Activated naive CD4-positive, alpha-beta T cell treated with anti-CD3 and anti-CD28 coated beads, Interleukin-2, amount 50 U/mL, for 24 hours (primary cell): ENCODE data around the gene UGT2B10.
"Not testable (repeated sequence)": the region's sequence is repeated elsewhere in the genome, so short reads cannot be mapped to it uniquely, and the experiment has no call there.

Source experiments
- H3K27ac Mint-ChIP-seq: one replicate; pipeline ENCODE4 v1.8.0; 2021; ENCODE audit warnings: mild to moderate bottlenecking, mixed read lengths
- H3K27me3 Mint-ChIP-seq: one replicate; pipeline ENCODE4 v1.8.0; 2021; ENCODE audit warnings: mixed read lengths
- H3K36me3 Mint-ChIP-seq: one replicate; pipeline ENCODE4 v1.8.0; 2021; ENCODE audit warnings: mixed read lengths
- H3K4me1 Mint-ChIP-seq: one replicate; pipeline ENCODE4 v1.8.0; 2021; ENCODE audit warnings: mixed read lengths
- H3K4me3 Mint-ChIP-seq: one replicate; pipeline ENCODE4 v1.8.0; 2021; ENCODE audit warnings: mild to moderate bottlenecking, mixed read lengths
- H3K9me3 Mint-ChIP-seq: one replicate; pipeline ENCODE4 v1.8.0; 2021; ENCODE audit warnings: mixed read lengths

The UGT2B10 gene

DNA sequence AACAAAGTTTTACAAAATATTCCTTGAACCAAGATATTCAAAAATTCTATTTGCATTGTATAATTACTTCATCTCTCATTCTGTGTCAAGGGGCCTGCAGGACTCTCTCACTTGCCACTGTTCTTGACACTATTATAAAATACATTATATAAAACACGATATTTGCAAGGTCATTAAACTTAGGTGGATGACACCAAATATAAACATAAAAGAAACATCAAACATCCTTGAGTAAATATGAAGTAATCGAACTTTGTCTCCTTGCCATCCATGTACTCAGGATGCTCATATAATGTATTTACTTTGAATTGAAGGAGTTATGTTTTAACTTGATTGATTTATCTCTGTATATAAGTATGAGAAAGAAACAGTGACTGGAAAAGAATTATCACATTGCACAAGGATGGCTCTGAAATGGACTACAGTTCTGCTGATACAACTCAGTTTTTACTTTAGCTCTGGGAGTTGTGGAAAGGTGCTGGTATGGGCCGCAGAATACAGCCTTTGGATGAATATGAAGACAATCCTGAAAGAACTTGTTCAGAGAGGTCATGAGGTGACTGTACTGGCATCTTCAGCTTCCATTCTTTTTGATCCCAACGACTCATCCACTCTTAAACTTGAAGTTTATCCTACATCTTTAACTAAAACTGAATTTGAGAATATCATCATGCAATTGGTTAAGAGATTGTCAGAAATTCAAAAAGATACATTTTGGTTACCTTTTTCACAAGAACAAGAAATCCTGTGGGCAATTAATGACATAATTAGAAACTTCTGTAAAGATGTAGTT, at the start of gene UGT2B10:
Gene UGT2B10 (plus strand): TSS at position 378 of the 793 bp plus-strand sequence. CDS start 26 bp downstream, at position 404.
- H3K27me3 Mint-ChIP-seq, result not testable (repeated sequence)

DNA sequence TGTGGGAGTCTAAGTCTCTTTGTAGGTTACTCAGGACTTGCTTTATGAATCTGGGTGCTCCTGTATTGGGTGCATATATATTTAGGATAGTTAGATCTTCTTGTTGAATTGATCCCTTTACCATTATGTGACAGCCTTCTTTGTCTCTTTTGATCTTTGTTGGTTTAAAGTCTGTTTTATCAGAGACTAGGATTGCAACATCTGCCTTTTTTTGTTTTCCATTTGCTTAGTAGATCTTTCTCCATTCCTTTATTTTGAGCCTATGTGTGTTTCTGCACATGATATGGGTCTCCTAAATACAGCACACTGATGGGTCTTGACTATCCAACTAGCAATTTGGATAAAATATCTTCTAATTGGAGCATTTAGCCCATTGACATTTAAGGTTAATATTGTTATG, 44.0 kb upstream of the UGT2B10 start:
- H3K36me3 Mint-ChIP-seq, H3K9me3 Mint-ChIP-seq, H3K4me1 Mint-ChIP-seq, H3K27me3 Mint-ChIP-seq, H3K4me3 Mint-ChIP-seq, H3K27ac Mint-ChIP-seq: not testable (repeated sequence)

More for the DNA sequence above, at the start of gene UGT2B10:
- not testable (repeated sequence) for H3K27ac Mint-ChIP-seq, H3K4me3 Mint-ChIP-seq, H3K9me3 Mint-ChIP-seq, H3K36me3 Mint-ChIP-seq, H3K4me1 Mint-ChIP-seq

DNA sequence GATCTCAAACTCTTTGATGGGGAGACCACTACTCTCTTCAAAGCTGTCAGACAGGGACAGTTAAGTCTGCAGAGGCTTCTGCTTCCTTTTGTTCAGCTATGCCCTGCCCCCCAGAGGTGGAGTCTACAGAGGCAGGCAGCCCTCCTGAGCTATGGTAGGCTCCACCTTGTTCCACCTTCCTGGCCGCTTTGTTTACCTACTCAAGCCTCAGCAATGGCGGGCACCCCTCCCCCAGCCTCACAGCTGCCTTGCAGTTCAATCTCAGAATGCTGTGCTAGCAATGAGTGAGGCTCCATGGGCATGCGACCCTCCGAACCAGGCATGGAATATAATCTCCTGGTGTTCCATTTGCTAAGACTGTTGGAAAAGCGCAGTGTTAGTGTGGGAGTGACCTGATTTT, 42.1 kb upstream of the UGT2B10 start:
- no peaks in the 10 kb centered on the region for H3K36me3 Mint-ChIP-seq
- no peaks in the 10 kb centered on the region for H3K4me1 Mint-ChIP-seq
- no peak overlapping the region for H3K27ac Mint-ChIP-seq
- H3K27me3 Mint-ChIP-seq, result peaks cover 2% of the 10 kb centered on the region
- no peaks in the 10 kb centered on the region for H3K9me3 Mint-ChIP-seq
- H3K4me3 Mint-ChIP-seq, result no peak overlapping the region

DNA sequence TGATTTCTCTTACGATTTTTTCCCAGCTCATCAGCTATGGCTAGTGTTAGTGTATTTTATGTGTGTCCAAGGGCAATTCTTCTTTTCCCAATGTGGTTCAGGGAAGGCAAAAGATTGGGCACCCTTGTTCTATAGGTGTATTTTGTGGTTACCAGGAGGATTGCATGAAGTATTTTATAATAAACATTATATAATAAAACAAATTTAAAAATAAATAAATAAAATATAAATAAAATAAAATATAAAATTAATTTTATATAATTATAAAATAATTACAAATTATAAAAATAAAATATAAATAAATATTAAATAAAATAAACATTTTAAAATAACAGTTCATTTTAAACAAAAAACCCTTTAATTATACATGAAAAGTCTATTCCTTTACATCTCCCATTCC, 35.6 kb upstream of the UGT2B10 start:
- Mint-ChIP-seq H3K36me3 (peaks cover 3% of the 10 kb centered on the region), H3K4me3 (no peak overlapping the region), H3K4me1 (no peaks in the 10 kb centered on the region), H3K27ac (no peak overlapping the region), H3K9me3 (peaks cover 20% of the 10 kb centered on the region), H3K27me3 (no peaks in the 10 kb centered on the region)

DNA sequence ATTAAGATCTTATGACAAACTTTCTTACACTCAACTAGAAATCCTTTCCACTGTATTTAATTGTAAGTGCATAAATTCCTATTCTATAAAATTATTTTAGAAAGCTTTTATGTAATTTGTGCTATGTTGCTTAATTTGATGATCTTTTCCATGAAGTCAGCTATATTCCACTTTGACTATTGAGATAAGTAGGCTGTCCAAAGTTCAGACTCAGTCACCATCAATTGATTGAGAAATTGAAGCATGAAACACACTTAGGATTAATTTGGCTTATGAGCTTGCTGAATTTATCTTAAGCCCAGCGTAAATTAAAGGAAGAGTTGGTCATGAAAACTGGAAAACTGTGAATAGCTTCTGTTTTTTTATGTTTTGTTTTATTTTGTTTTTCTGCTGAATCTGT, 18.7 kb upstream of the UGT2B10 start:
- no peak overlapping the region for H3K27ac Mint-ChIP-seq
- no peaks in the 10 kb centered on the region for H3K9me3 Mint-ChIP-seq
- H3K4me3 Mint-ChIP-seq, result no peak overlapping the region
- no peaks in the 10 kb centered on the region for H3K27me3 Mint-ChIP-seq
- H3K4me1 Mint-ChIP-seq, result no peaks in the 10 kb centered on the region
- no peaks in the 10 kb centered on the region for H3K36me3 Mint-ChIP-seq

DNA sequence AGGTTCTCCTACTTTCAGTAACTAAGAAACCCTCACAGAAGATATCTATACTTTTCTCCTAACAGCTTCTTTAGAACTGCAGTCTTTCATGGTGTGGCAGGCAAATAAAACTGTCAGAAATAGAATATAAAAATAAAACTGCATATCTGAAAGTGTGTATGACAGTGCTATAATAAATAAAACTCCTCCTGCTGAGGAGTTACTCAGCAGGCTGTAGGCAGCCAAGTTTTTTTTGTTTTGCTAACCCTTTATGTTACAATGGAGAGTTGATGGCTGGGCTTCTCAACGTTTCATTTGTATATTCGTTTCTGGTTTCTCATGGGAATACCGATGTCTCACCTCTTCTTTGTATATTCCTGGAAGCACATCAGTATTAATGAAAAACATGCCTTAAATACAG, 18.2 kb upstream of the UGT2B10 start:
- Mint-ChIP-seq H3K27me3 (no peaks in the 10 kb centered on the region), H3K27ac (no peak overlapping the region), H3K9me3 (no peaks in the 10 kb centered on the region), H3K4me1 (no peaks in the 10 kb centered on the region), H3K4me3 (no peak overlapping the region), H3K36me3 (no peaks in the 10 kb centered on the region)

DNA sequence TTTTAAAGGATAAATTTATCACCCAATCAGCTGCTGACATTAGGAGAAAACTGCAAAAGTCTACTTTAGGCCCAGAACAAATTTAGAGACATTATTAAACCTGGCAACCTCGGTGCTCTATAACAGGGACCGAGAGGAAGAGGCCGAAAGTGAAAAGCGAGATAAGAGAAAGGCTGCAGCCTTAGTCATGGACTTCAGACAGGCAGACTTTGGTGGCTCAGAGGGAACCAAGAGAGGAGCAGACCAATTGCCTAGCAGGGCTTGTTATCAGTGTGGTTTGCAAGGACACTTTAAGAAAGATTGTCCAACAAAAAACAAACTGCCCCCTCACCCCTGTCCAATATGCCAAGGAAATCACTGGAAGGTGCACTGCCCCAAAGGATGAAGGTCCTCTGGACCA, 12.8 kb upstream of the UGT2B10 start:
- H3K4me3 Mint-ChIP-seq, result no peak overlapping the region
- H3K27me3 Mint-ChIP-seq, result no peaks in the 10 kb centered on the region
- no peaks in the 10 kb centered on the region for H3K36me3 Mint-ChIP-seq
- no peak overlapping the region for H3K27ac Mint-ChIP-seq
- no peaks in the 10 kb centered on the region for H3K4me1 Mint-ChIP-seq
- H3K9me3 Mint-ChIP-seq, result peaks cover 8% of the 10 kb centered on the region

DNA sequence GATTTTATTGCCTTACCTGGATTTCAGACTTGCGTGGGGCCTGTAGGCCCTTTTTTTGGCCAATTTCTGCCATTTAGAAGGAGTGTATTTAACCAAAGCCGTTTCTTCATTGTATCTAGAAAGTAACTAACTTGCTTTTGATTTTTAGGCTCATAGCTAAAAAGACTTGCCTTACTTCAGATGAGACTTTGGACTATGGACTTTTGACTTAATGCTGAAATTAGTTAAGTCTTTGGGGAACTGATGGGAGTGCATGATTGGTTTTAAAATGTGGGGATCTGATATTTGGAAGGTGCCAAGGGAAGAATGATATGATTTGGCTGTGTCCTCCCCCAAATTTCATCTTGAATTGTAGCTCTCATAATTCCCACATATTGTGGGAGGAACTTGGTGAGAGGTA, 7.7 kb upstream of the UGT2B10 start:
- no peaks in the 10 kb centered on the region for H3K27me3 Mint-ChIP-seq
- H3K36me3 Mint-ChIP-seq, result no peaks in the 10 kb centered on the region
- no peak overlapping the region for H3K27ac Mint-ChIP-seq
- H3K4me3 Mint-ChIP-seq, result no peak overlapping the region
- no peaks in the 10 kb centered on the region for H3K4me1 Mint-ChIP-seq
- peaks cover 8% of the 10 kb centered on the region for H3K9me3 Mint-ChIP-seq

DNA sequence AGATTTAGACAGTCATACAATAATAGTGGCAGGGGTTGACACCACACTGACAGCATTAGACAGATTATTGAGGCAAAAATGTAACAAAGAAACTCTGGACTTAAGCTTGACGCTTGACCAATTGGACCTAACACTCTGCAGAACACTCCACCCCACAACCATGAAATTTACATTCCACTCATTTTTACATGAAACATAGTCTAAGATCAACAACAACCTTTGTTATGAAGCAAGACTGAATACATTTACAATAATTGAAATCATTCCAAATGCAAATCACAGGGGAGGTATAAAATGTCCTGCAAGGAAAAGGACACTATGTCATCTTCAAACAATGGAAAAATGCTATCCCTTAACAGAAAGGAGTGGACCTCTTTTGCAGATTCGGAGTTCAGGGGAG, 4.9 kb upstream of the UGT2B10 start:
- Mint-ChIP-seq H3K4me1 (no peaks in the 10 kb centered on the region), H3K27ac (no peak overlapping the region), H3K36me3 (no peaks in the 10 kb centered on the region), H3K27me3 (no peaks in the 10 kb centered on the region), H3K9me3 (peaks cover 8% of the 10 kb centered on the region), H3K4me3 (no peak overlapping the region)

DNA sequence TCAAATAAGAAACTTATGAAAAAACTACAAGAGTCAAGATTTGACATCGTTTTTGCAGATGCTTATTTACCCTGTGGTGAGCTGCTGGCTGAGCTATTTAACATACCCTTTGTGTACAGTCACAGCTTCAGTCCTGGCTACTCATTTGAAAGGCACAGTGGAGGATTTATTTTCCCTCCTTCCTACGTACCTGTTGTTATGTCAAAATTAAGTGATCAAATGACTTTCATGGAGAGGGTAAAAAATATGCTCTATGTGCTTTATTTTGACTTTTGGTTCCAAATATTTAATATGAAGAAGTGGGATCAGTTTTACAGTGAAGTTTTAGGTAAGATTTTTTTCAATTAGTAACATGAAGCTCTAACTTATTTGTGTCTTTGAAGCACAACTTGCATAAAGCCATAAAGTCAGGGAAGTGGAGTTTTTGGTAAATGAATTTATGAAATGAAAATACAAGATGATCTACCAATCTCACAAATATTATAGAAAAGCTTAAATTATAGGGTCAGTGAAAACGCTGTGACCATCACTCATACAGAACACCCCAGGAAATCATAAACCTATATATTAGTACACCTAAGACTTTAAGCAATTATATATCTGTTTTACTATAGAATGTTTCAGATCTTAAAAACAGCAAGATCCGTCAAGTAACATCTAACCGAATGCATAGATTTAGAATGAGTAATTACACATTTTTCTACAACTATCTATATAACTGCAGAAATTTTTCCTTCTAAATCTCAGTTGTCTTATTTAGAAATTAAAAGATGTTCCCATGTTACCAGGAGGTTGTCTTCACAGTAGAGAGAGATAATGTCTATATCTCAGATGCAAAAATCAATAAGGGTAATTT, 844 bp downstream of the UGT2B10 start:
- not testable (repeated sequence) for H3K4me3 Mint-ChIP-seq, H3K4me1 Mint-ChIP-seq, H3K36me3 Mint-ChIP-seq, H3K27me3 Mint-ChIP-seq, H3K9me3 Mint-ChIP-seq, H3K27ac Mint-ChIP-seq

DNA sequence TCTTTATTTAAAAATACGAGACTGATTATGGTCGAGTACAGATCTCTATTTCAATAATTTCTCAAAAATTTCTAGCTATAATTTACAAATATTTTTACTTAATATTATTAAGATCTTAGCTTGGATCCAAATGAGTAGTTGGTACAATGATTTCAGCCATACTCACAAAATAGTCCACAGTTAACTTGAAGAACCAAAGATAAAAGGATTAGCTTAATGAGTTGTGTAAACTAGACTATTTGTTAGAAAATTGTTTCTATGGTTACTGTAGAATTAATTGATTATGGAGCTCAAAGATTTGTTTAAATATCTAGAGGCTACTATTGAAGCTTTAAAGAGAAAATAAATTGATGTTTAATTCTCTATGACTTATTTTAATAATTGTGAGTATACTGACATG, 1.6 kb downstream of the UGT2B10 start:
- Mint-ChIP-seq H3K27ac (no peak overlapping the region), H3K36me3 (no peaks in the 10 kb centered on the region), H3K4me1 (no peaks in the 10 kb centered on the region), H3K9me3 (no peaks in the 10 kb centered on the region), H3K27me3 (no peaks in the 10 kb centered on the region), H3K4me3 (no peak overlapping the region)

DNA sequence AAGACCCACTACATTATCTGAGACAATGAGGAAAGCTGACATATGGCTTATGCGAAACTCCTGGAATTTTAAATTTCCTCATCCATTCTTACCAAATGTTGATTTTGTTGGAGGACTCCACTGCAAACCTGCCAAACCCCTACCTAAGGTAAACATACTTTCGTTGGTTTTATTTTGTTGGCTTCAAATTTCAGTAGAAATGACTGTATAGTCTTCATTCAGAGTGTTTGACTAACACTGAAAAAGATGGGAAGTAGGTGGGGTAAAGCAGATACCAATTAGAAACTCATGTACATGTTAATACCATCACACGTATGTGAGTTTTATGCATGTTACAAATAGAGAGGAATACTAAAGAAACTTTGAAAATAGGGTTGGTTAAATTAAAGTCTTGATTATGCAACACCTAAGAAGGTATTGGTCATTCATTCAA, 2.3 kb downstream of the UGT2B10 start:
- H3K27me3 Mint-ChIP-seq, H3K36me3 Mint-ChIP-seq, H3K4me1 Mint-ChIP-seq, H3K27ac Mint-ChIP-seq, H3K4me3 Mint-ChIP-seq, H3K9me3 Mint-ChIP-seq: not testable (repeated sequence)

DNA sequence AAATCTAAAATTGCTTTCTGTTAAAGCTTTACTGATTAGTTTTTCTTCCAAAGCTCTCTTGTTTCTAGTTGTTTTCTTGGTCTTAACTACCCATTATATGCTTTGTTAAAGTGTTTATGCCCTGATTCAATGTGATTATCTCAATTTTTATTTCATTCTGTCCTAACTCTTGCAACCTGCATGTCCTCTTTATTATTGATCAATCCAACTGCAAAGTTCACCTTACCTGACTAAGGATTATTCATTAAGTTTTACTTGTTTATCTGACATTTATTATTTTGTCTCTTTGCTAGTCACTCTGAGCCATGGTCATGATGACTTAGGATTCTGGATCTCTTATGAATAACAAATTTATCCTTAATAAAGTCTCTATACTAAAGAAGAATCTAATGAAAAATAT, 15.8 kb downstream of the UGT2B10 start:
- H3K36me3 Mint-ChIP-seq, result no peaks in the 10 kb centered on the region
- no peak overlapping the region for H3K27ac Mint-ChIP-seq
- no peaks in the 10 kb centered on the region for H3K27me3 Mint-ChIP-seq
- no peaks in the 10 kb centered on the region for H3K9me3 Mint-ChIP-seq
- no peaks in the 10 kb centered on the region for H3K4me1 Mint-ChIP-seq
- no peak overlapping the region for H3K4me3 Mint-ChIP-seq

DNA sequence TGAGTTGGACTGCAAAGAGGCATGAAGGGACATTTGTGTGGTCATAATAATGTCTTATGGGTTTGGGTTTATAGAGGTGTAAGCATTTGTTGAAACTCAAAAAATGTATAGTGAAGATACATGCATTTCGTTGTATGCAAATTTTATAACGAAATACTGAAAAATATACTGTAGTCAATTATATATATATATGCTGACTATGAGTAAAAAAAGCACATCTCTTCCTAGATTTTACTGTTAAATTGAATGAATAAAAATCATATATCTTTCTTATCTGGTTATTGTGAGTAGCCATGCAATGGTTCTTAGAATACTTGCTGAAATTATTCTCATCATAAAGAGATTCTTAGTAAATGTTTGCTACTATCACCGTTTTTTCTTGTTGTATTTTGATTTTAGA, 34.5 kb downstream of the UGT2B10 start:
- H3K27me3 Mint-ChIP-seq, result no peaks in the 10 kb centered on the region
- no peak overlapping the region for H3K27ac Mint-ChIP-seq
- no peaks in the 10 kb centered on the region for H3K9me3 Mint-ChIP-seq
- no peaks in the 10 kb centered on the region for H3K4me1 Mint-ChIP-seq
- no peaks in the 10 kb centered on the region for H3K36me3 Mint-ChIP-seq
- no peak overlapping the region for H3K4me3 Mint-ChIP-seq

DNA sequence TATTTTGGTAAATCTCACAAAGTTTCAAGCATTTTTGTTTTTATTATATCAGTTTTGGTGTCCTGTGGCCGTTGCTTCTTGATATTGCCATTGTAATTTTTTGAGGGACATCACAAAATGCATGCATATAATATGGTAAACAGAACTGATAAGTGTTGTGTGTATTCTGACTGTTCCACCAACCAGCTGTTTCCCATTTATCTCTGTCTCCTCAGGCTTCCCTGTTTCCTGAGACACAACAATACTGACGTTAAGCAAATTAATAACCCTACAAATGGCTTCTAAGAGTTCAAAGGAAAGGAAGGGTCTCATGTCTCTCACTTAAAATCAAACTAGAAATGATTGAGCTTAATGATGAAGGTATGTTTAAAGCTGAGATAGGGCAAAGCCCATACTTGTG, 40.0 kb downstream of the UGT2B10 start:
- H3K27me3 Mint-ChIP-seq, result no peaks in the 10 kb centered on the region
- H3K27ac Mint-ChIP-seq, result no peak overlapping the region
- H3K4me3 Mint-ChIP-seq, result no peak overlapping the region
- H3K4me1 Mint-ChIP-seq, result no peaks in the 10 kb centered on the region
- H3K36me3 Mint-ChIP-seq, result no peaks in the 10 kb centered on the region
- peaks cover 6% of the 10 kb centered on the region for H3K9me3 Mint-ChIP-seq

DNA sequence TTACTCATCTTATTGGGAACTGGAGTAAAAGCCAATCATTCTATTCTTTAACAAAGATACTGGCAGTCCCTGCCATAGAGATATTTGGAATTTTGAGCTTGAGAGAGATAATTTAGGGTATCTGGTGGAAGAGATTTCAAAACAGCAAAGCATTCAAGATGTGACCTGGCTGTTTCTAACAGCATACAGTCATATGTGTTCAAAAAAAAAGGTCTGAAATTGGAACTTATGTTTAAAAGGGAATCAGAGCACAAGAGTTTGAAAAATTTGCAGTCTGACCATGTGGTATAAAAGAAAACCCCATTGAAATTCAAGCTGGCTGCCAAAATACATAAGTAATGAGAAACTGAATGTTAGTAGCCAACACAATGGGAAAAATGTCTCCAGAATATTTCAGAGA, 42.2 kb downstream of the UGT2B10 start:
- H3K27ac Mint-ChIP-seq, result no peak overlapping the region
- peaks cover 6% of the 10 kb centered on the region for H3K9me3 Mint-ChIP-seq
- H3K4me3 Mint-ChIP-seq, result no peak overlapping the region
- no peaks in the 10 kb centered on the region for H3K4me1 Mint-ChIP-seq
- no peaks in the 10 kb centered on the region for H3K36me3 Mint-ChIP-seq
- H3K27me3 Mint-ChIP-seq, result peaks cover 2% of the 10 kb centered on the region
